HEK293 (cell line): ENCODE measurements around the gene CCDC187.

Source experiments
- CTCF ChIA-PET: fragments of 350-600 bp; formaldehyde crosslinking; extraction: SDS; loops from one replicate; lab custom pipeline; 2021; ENCODE audit warnings: antibody characterized with exemption; lab: Yijun Ruan, JAX
- POLR2A ChIA-PET: fragments of 300-600 bp; formaldehyde crosslinking; extraction: SDS; loops from one replicate; lab custom pipeline; 2020; ENCODE audit warnings: antibody characterized with exemption, inconsistent platforms; lab: Yijun Ruan, JAX
- H3K27ac ChIP-seq: fragments of 200-500 bp; sonication (Bioruptor generic); 2 replicates; pipeline ENCODE4 v1.5.1; 2014; ENCODE audit warnings: low read depth, low read length, control low read depth, inconsistent platforms; ENCODE audit errors: extremely low read depth
- H3K36me3 ChIP-seq, 2 experiments: fragments of 200-500 bp in 1 of 2; sonication (Bioruptor generic) in 1 of 2; 1 replicate in 1 of 2; 2 replicates in 1 of 2; pipeline ENCODE4 v1.5.1; 2014 to 2017; ENCODE audit warnings: inconsistent platforms in 2 of 2, low read length in 2 of 2; ENCODE audit not compliant: control insufficient read depth in 2 of 2, insufficient read depth in 1 of 2
- H3K4me1 ChIP-seq: fragments of 200-500 bp; sonication (Bioruptor generic); 2 replicates; pipeline ENCODE4 v1.5.1; 2014; ENCODE audit warnings: mild to moderate bottlenecking, low read length, inconsistent platforms; ENCODE audit not compliant: control insufficient read depth, insufficient read depth
- H3K4me3 ChIP-seq: 2 replicates; pipeline ENCODE4 v1.5.1; 2011; ENCODE audit warnings: low read depth, mild to moderate bottlenecking, control low read depth, low read length, moderate library complexity
- H3K9me3 ChIP-seq: fragments of 200-500 bp; sonication (Bioruptor generic); 2 replicates; pipeline ENCODE4 v1.5.1; 2014; ENCODE audit warnings: low read depth, low read length, inconsistent platforms; ENCODE audit not compliant: control insufficient read depth, insufficient read depth
- GLIS1 ChIP-seq: fragments of 450-650 bp; formaldehyde crosslinking; IDR thresholded peaks from 2 replicates; pipeline ENCODE4 v1.5.1; 2016; ENCODE audit warnings: missing biosample characterization, missing genetic modification characterization
- KLF16 ChIP-seq: fragments of 450-650 bp; formaldehyde crosslinking; IDR thresholded peaks from 2 replicates; pipeline ENCODE4 v1.5.1; 2017; ENCODE audit warnings: missing biosample characterization, missing genetic modification characterization
- KLF9 ChIP-seq: fragments of 450-650 bp; formaldehyde crosslinking; IDR thresholded peaks from 2 replicates; pipeline ENCODE4 v1.5.1; 2016; ENCODE audit warnings: missing biosample characterization, missing genetic modification characterization, low read depth
- MYNN ChIP-seq: fragments of 450-650 bp; formaldehyde crosslinking; IDR thresholded peaks from 2 replicates; pipeline ENCODE4 v1.5.1; 2016; ENCODE audit warnings: missing biosample characterization, missing genetic modification characterization, borderline replicate concordance
- PBX3 ChIP-seq: sonication (generic); formaldehyde crosslinking; IDR thresholded peaks from 2 replicates; pipeline ENCODE4 v1.8.1; 2022; ENCODE audit warnings: mild to moderate bottlenecking, moderate library complexity, missing genetic modification reagents
- SETDB1 ChIP-seq: IDR thresholded peaks from one replicate; pipeline ENCODE4 v1.6.1; 2017; ENCODE audit warnings: mild to moderate bottlenecking, low read length, moderate library complexity, mixed read lengths; ENCODE audit not compliant: insufficient read length
- SP2 ChIP-seq: fragments of 450-650 bp; formaldehyde crosslinking; IDR thresholded peaks from 2 replicates; pipeline ENCODE4 v1.5.1; 2016; ENCODE audit warnings: missing biosample characterization, missing genetic modification characterization
- ZBTB1 ChIP-seq: fragments of 450-650 bp; formaldehyde crosslinking; IDR thresholded peaks from 2 replicates; pipeline ENCODE4 v1.5.1; 2016; ENCODE audit warnings: missing biosample characterization, missing genetic modification characterization
- ZBTB8A ChIP-seq: fragments of 450-650 bp; formaldehyde crosslinking; IDR thresholded peaks from 2 replicates; pipeline ENCODE4 v1.5.1; 2016; ENCODE audit warnings: missing biosample characterization, missing genetic modification characterization
- ZIC2 ChIP-seq: fragments of 450-650 bp; formaldehyde crosslinking; IDR thresholded peaks from 2 replicates; pipeline ENCODE4 v1.5.1; 2016; ENCODE audit warnings: missing biosample characterization, missing genetic modification characterization
- ZNF174 ChIP-seq: fragments of 450-650 bp; formaldehyde crosslinking; IDR thresholded peaks from 2 replicates; pipeline ENCODE4 v1.5.0; 2017; ENCODE audit warnings: missing biosample characterization, mild to moderate bottlenecking, missing genetic modification characterization
- ZNF202 ChIP-seq: fragments of 450-650 bp; formaldehyde crosslinking; IDR thresholded peaks from 2 replicates; pipeline ENCODE4 v1.5.1; 2016; ENCODE audit warnings: missing biosample characterization, missing genetic modification characterization, borderline replicate concordance
- ZNF223 ChIP-seq: fragments of 450-650 bp; formaldehyde crosslinking; IDR thresholded peaks from 2 replicates; pipeline ENCODE4 v1.5.1; 2016; ENCODE audit warnings: missing biosample characterization, missing genetic modification characterization
- ZNF341 ChIP-seq: fragments of 450-650 bp; formaldehyde crosslinking; IDR thresholded peaks from 2 replicates; pipeline ENCODE4; 2016; ENCODE audit warnings: low read depth, missing biosample characterization, missing genetic modification characterization
- ZNF366 ChIP-seq: fragments of 450-650 bp; formaldehyde crosslinking; conservative IDR thresholded peaks from 2 replicates; pipeline ENCODE4 v1.5.1; 2016; ENCODE audit warnings: missing biosample characterization, missing genetic modification characterization
- ZNF473 ChIP-seq: fragments of 450-650 bp; formaldehyde crosslinking; IDR thresholded peaks from 2 replicates; pipeline ENCODE4 v1.5.1; 2017; ENCODE audit warnings: missing biosample characterization, missing genetic modification characterization
- ZNF530 ChIP-seq: fragments of 450-650 bp; formaldehyde crosslinking; IDR thresholded peaks from 2 replicates; pipeline ENCODE4 v1.5.1; 2016; ENCODE audit warnings: low read depth, missing biosample characterization, missing genetic modification characterization
- ZNF600 ChIP-seq: fragments of 450-650 bp; formaldehyde crosslinking; IDR thresholded peaks from 2 replicates; pipeline ENCODE4 v1.5.1; 2016; ENCODE audit warnings: missing biosample characterization, missing genetic modification characterization
- ZNF664 ChIP-seq: fragments of 450-650 bp; formaldehyde crosslinking; IDR thresholded peaks from 2 replicates; pipeline ENCODE4 v1.5.1; 2016; ENCODE audit warnings: missing biosample characterization, missing genetic modification characterization
- ZNF677 ChIP-seq: fragments of 450-650 bp; IDR thresholded peaks from 2 replicates; pipeline ENCODE4 v1.5.0; 2018; ENCODE audit warnings: missing biosample characterization, mild to moderate bottlenecking, missing genetic modification characterization, moderate library complexity
- ZNF830 ChIP-seq: fragments of 450-650 bp; IDR thresholded peaks from 2 replicates; pipeline ENCODE4 v1.5.0; 2018; ENCODE audit warnings: missing biosample characterization, missing genetic modification characterization, low read depth, mild to moderate bottlenecking, moderate library complexity
- ZXDB ChIP-seq: fragments of 450-650 bp; formaldehyde crosslinking; IDR thresholded peaks from 2 replicates; pipeline ENCODE4 v1.5.1; 2016; ENCODE audit warnings: missing biosample characterization, missing genetic modification characterization
- TF ChIP-seq, protein P1 (sequence below): fragments of 450-650 bp; formaldehyde crosslinking; IDR thresholded peaks from 2 replicates; pipeline ENCODE4 v1.5.1; 2016; ENCODE audit warnings: missing biosample characterization, missing genetic modification characterization
- TF ChIP-seq, protein P2 (sequence below): fragments of 450-650 bp; formaldehyde crosslinking; IDR thresholded peaks from 2 replicates; pipeline ENCODE4 v1.5.1; 2016; ENCODE audit warnings: missing biosample characterization, missing genetic modification characterization

CCDC187 gene

DNA sequence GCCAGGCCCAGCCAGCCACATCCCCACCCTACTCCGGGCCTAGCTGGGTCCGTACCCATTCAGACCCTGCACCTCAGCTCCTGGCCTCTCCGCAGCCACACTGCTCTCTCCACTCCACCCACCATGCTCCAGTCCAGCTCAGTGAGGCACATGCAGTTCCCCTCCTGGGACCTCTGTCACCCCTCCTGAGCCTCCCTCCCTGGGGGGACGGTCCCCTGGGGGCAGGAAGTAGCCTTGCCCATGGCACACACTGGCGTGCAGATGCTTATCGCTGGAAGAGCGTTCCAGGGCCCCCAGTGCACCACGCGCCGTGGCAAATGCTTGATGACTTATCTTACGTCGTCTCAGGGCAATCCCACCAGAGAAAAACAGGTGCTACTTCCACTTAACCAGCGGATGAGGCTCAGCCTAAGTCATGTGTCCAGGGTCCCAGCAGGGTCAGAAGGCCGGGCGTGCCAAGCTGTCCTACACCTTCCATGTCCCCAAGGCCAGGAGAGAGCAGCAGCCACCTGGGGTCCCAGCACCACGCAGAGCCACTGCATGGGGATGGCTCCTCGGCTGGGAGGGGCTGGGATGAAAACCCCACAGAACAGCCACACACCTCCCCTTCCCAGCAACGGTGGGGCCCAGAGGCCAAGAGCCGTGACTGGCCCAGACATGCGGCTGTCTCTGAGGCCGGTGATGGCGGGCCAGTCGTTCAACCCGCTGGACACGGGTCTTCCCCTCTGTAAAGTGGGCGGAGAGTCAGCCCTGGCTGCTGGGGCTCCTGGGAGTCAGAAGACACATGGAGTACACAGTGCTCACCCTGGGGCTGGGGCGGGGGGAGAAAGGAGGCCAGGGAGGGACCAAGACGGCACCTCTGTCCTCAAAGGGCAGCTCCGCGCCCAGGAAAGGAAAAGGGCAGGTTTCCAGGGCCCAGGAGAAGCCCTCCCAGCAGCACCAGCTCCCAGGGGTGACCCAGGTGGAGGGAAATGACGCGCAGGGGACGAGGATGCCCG lies 2.6 kb upstream of the CCDC187 start (continued):
- TF ChIP-seq ZNF174, result no peak
- peak; percentile 66 for TF ChIP-seq ZBTB8A (tag by site-specific recombination)
- TF ChIP-seq PBX3, result peak; percentile 45; the same call in 1 of the 2 replicates
- no peak for TF ChIP-seq ZNF677 (tag by site-specific recombination)
- 0 out of 2 replicates have a peak, but pooled peaks have one; percentile 27 for TF ChIP-seq ZNF223 (tag by site-specific recombination)
- TF ChIP-seq MYNN (tag by site-specific recombination), result no peak
- no peak for TF ChIP-seq ZBTB1 (tag by site-specific recombination)
- TF ChIP-seq ZNF202 (tag by site-specific recombination), result no peak
- no peak for TF ChIP-seq ZNF366 (tag by site-specific recombination)
- peak; percentile 82 for TF ChIP-seq ZNF341 (tag by site-specific recombination)
- no peak for TF ChIP-seq KLF9
- TF ChIP-seq ZXDB (tag by site-specific recombination), result no peak
- no peak for TF ChIP-seq ZNF830 (tag by site-specific recombination)
- TF ChIP-seq KLF16 (tag by site-specific recombination), result no peak
- peak; percentile 64 for TF ChIP-seq ZNF600 (tag by site-specific recombination)
- TF ChIP-seq, protein P1, sequence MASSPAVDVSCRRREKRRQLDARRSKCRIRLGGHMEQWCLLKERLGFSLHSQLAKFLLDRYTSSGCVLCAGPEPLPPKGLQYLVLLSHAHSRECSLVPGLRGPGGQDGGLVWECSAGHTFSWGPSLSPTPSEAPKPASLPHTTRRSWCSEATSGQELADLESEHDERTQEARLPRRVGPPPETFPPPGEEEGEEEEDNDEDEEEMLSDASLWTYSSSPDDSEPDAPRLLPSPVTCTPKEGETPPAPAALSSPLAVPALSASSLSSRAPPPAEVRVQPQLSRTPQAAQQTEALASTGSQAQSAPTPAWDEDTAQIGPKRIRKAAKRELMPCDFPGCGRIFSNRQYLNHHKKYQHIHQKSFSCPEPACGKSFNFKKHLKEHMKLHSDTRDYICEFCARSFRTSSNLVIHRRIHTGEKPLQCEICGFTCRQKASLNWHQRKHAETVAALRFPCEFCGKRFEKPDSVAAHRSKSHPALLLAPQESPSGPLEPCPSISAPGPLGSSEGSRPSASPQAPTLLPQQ (tag by site-specific recombination), result peak; percentile 70; the same call in 1 of the 2 replicates
- no peak for TF ChIP-seq ZNF664
- TF ChIP-seq ZIC2 (tag by site-specific recombination), result peak; percentile 76
- peak; percentile 36; the same call in 1 of the 2 replicates for TF ChIP-seq SP2
- peak; percentile 53 for TF ChIP-seq GLIS1 (tag by site-specific recombination)
- TF ChIP-seq, protein P2, sequence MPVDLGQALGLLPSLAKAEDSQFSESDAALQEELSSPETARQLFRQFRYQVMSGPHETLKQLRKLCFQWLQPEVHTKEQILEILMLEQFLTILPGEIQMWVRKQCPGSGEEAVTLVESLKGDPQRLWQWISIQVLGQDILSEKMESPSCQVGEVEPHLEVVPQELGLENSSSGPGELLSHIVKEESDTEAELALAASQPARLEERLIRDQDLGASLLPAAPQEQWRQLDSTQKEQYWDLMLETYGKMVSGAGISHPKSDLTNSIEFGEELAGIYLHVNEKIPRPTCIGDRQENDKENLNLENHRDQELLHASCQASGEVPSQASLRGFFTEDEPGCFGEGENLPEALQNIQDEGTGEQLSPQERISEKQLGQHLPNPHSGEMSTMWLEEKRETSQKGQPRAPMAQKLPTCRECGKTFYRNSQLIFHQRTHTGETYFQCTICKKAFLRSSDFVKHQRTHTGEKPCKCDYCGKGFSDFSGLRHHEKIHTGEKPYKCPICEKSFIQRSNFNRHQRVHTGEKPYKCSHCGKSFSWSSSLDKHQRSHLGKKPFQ (tag by site-specific recombination), result no peak
- TF ChIP-seq SETDB1, result no peak

- no peaks in the 10 kb centered on the region for H3K9me3 ChIP-seq
- H3K4me3 ChIP-seq, result no peak overlapping the region
- H3K27ac ChIP-seq, result no peak overlapping the region
- H3K36me3 ChIP-seq, result no peaks in the 10 kb centered on the region
- ChIA-PET CTCF (interaction anchor here (0.6 to 1.1 kb wide), 4 partner anchors 9 to 183 kb away, joined by 3 to 4 read pairs (median 4); no protein-coding TSS in a partner anchor), POLR2A (no interaction called here)
- TF ChIP-seq ZNF530 (tag by site-specific recombination) (no peak), ZNF473 (tag by site-specific recombination) (no peak)
- H3K4me1 ChIP-seq, result no peaks in the 10 kb centered on the region
Measured at GRCh38 chr9:136305804-136306203, 1.9 kb upstream of the CCDC187 start.
